LNCaP clone FGC (cell line): ENCODE data around the gene DIP2A.

Experiments used
- DNase-seq: peaks from one replicate; pipeline ENCODE4 v3.0.0-alpha.2; 2011; ENCODE audit warnings: low read depth
- H3K4me3 ChIP-seq: 2 replicates; pipeline ENCODE4 v1.5.1; 2011; ENCODE audit warnings: mild to moderate bottlenecking, low read depth, low read length, control low read depth
- CTCF ChIP-seq: IDR thresholded peaks from 2 replicates; pipeline ENCODE4 v1.5.1; 2012; ENCODE audit warnings: mild to moderate bottlenecking; ENCODE audit not compliant: control insufficient read depth, insufficient read depth; ENCODE audit errors: extremely low read depth

Gene DIP2A

GRCh38 chr21:46469275-46469674 is 10.6 kb downstream of the DIP2A start:
- no peak overlapping the region for H3K4me3 ChIP-seq
- TF ChIP-seq CTCF = no peak

GRCh38 chr21:46471514-46471913 is 12.8 kb downstream of the DIP2A start:
- no peak for DNase-seq
- no peak for TF ChIP-seq CTCF
- no peak overlapping the region for H3K4me3 ChIP-seq

More at GRCh38 chr21:46469275-46469674, 10.6 kb downstream of the DIP2A start:
- no peak for DNase-seq

- TF ChIP-seq CTCF = no peak
- H3K4me3 ChIP-seq = no peak overlapping the region
- DNase-seq = no peak
These were observed 13.6 kb downstream of the DIP2A start for GRCh38 chr21:46472246-46472645.

GRCh38 chr21:46474382-46474781 is 15.7 kb downstream of the DIP2A start:
- H3K4me3 ChIP-seq = no peak overlapping the region
- no peak for DNase-seq
- no peak for TF ChIP-seq CTCF

- no peak for DNase-seq
- no peak for TF ChIP-seq CTCF
- H3K4me3 ChIP-seq = no peak overlapping the region
These were observed 16.6 kb downstream of the DIP2A start for GRCh38 chr21:46475296-46475695.

GRCh38 chr21:46477765-46478164 is 19.1 kb downstream of the DIP2A start:
- H3K4me3 ChIP-seq = no peak overlapping the region
- DNase-seq = no peak
- TF ChIP-seq CTCF = 0 out of 2 replicates have a peak, but pooled peaks have one; percentile 2

GRCh38 chr21:46478910-46479309 is 20.2 kb downstream of the DIP2A start:
- TF ChIP-seq CTCF = no peak
- no peak for DNase-seq
- no peak overlapping the region for H3K4me3 ChIP-seq
